Left lobe of liver (tissue), 2 donors: ENCODE data around the gene ZNF385D. TPM values are rescaled to one million over a fixed set of nuclear protein-coding genes. Genes with fewer than 3 reads are reported as not detected.

Experiments used
- ATAC-seq: fragments of 200-7000 bp; cut with Tn5 transposase; one replicate; pipeline ENCODE4 v1.9.1; 2020; ENCODE audit warnings: mild to moderate bottlenecking, moderate library complexity
- DNase-seq: peaks from one replicate; pipeline ENCODE4 v3.0.0-alpha.2; 2020; ENCODE audit warnings: low spot score
- total RNA-seq: library from RNA; stranded (reverse); gene quantifications from one replicate; pipeline ENCODE4 v1.2.1, GENCODE V29; 2021
- donor health status: DM: no; HTN: no; CAD: no; lungs with moderate emphysema.
- donor health status: DM: no; HTN: yes; CAD: no.

The ZNF385D gene
- total RNA-seq, 1 donor from 2014 or later, result 2.1 TPM

GRCh38 chr3:21463319-21463718 lies 287.7 kb downstream of the ZNF385D start:
- ATAC-seq (no peak), DNase-seq (no peak)

DNA sequence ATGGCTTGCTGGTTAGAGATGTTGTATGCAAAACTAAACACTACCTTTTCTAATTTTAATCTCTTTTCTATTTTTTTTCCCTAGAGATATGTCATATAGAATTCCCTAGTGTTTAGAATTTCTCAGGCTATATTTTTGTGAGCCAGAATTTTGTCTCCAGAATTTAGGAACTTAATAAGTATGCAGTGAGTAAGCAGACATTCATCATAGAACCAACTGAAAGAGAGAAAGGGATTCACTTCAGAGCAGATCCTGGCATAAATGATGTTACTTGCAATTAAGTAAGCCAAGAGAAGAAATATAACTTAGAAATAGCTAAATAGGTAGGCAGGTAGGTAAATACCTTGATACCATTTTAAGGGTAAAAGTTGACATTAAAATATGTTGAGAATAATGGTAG lies 288.9 kb downstream of the ZNF385D start:
- ATAC-seq (no peak), DNase-seq (no peak)

DNA sequence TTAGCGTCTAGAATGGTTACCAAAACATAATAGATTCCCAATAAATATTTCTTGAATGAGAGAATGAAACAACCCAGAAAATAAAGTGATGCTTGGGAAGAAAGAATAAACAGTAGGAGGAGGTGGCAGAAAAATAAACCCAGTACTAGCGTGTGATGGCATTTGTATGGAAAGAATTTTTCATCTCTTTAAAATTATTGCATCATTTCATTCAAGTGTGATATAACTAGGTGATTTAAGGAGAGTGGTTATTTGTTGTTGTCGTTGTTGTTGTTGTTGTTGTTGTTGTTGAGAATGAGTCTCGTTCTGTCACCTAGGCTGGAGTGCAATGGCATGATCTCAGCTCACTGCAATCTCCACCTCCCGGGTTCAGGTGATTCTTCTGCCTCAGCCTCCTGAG lies 293.9 kb downstream of the ZNF385D start:
- ATAC-seq (no peak), DNase-seq (no peak)

DNA sequence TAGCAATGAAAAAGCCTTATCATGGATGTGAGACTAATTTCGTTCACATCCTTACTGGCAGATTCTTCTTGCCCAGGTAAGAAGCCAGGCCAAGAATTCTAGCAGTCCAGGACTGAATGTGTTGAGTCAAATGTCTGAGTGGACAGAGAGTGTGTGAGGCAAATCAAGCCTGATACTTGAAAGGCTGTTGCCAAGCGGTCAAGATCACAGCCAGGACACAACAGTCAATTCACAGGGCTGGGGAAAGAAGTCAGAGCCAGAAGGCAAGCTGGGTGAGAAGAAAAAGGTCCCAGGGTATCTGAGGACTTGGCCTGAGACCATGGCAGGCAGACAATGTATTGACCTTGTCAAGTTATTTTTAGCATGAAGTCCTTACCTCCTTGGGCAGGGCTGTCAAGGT lies 301.3 kb downstream of the ZNF385D start:
- ATAC-seq (no peak), DNase-seq (no peak)

- ATAC-seq, result no peak
- DNase-seq, result no peak
Measured at GRCh38 chr3:21447476-21448151, 303.4 kb downstream of the ZNF385D start.

- ATAC-seq (no peak), DNase-seq (no peak)
Measured at GRCh38 chr3:21446945-21447475, 304.0 kb downstream of the ZNF385D start.

- ATAC-seq (no peak), DNase-seq (no peak)
Measured at GRCh38 chr3:21446027-21446426, 305.0 kb downstream of the ZNF385D start.

GRCh38 chr3:21441821-21442220 lies 309.2 kb downstream of the ZNF385D start:
- ATAC-seq (no peak), DNase-seq (no peak)

DNA sequence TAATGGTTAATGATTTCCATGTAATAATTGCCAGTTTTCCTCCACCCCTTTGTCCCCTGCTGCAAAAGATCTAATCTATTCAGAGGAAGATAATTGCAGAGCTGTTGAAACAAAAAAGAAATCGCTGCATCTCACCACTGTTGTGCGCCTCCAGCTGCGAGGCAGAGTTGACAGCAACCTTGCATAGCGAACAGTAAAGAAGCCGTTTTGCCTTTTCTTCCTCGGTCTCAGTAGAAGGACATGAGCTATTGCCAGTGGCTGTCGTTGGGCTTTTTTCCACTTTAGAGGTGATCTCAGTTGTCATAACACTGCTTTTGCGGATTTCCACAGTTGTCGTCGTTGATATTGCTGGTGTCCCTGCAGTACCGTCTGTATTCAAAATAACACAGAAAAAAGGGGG lies 314.2 kb downstream of the ZNF385D start:
- DNase-seq (no peak), ATAC-seq (no peak)

- DNase-seq (no peak), ATAC-seq (no peak)
Measured at GRCh38 chr3:21435871-21436270, 315.1 kb downstream of the ZNF385D start.

- ATAC-seq (no peak), DNase-seq (no peak)
Measured at GRCh38 chr3:21434310-21434709, 316.7 kb downstream of the ZNF385D start.

DNA sequence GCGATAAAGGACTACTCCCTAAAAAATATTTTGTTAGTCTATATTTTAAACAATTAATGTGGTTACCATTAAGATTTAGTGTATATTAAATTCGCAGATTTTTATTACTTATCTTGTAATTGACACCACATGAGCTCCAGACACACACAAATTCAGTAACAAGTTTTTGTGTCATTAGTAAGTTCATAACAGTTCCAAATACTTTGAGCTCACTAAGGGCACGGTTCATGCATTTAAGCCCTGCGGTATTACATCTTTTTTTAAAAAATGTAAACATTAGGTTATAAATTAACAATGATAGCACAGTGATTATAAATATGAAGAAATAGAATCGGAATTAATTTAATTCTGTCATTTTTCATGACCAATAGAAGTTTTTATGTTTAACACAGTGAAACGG lies 317.3 kb downstream of the ZNF385D start:
- DNase-seq (no peak), ATAC-seq (no peak)

DNA sequence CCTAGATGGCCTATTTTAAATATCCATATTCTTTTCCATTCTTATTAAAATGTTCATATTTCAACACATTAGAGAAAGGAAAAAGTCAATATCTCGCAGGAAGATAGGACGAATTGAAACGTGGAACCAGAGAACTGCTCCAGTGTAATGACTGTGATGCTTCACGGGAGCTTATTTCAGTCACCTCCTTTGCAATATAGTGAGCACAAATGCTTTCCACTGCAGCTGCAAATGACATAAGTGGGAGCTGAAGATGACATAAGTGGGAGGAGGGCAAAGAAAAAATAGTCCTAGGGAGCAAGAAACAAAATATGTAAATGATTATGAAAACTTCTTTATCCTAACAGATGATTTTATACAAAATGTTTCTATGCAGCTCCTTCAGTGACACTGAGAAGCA lies 324.1 kb downstream of the ZNF385D start:
- no peak for ATAC-seq
- DNase-seq, result no peak

- DNase-seq (no peak), ATAC-seq (no peak)
Measured at GRCh38 chr3:21425715-21426114, 325.3 kb downstream of the ZNF385D start.

DNA sequence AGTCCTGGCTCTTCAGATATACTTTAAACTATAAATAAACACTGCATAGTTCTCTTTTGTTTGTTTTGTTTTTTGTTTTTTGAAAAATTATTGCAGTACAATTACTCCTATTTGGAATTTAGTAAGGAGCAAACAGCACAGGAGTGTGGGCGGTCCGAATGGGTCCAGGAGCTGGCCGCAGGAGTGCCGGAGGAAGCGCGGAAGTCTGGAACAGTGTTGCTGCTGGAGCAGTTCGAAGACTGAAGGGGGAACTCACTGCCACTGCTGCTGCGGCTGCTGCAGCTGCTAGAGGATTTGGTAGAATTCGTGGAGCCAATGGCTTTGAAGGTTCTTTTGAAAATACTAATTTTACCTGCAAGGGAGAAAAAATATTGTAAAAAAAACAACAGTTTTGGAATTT lies 329.9 kb downstream of the ZNF385D start:
- no peak for ATAC-seq

GRCh38 chr3:21417991-21418390 lies 333.0 kb downstream of the ZNF385D start:
- no peak for DNase-seq
- ATAC-seq, result no peak

More for the DNA sequence above, 329.9 kb downstream of the ZNF385D start:
- no peak for DNase-seq

GRCh38 chr3:21414506-21414905 lies 336.5 kb downstream of the ZNF385D start:
- no peak for ATAC-seq

GRCh38 chr3:21411058-21411457 lies 340.0 kb downstream of the ZNF385D start:
- ATAC-seq (no peak), DNase-seq (no peak)

More at GRCh38 chr3:21414506-21414905, 336.5 kb downstream of the ZNF385D start:
- DNase-seq, result no peak

DNA sequence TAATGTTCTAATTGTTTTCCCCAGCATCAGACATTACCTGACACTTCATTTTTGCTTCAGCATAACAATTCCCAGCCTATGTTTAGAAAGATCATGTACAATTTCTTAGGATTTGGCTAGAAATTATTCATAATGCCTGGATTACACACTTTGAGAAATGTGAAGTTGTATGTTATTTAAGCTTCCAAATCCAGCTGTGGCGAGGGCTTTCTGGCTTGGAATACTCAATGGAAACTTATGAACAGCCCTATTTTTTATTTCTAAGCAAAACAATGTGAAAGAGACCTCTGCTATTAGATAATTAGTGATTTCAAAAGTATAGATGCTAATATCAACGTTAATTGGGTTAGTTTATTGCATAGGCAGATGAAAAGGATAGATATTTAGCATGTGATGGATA lies 341.6 kb downstream of the ZNF385D start:
- no peak for DNase-seq
- ATAC-seq, result no peak

GRCh38 chr3:21407743-21408142 lies 343.3 kb downstream of the ZNF385D start:
- DNase-seq (no peak), ATAC-seq (no peak)

DNA sequence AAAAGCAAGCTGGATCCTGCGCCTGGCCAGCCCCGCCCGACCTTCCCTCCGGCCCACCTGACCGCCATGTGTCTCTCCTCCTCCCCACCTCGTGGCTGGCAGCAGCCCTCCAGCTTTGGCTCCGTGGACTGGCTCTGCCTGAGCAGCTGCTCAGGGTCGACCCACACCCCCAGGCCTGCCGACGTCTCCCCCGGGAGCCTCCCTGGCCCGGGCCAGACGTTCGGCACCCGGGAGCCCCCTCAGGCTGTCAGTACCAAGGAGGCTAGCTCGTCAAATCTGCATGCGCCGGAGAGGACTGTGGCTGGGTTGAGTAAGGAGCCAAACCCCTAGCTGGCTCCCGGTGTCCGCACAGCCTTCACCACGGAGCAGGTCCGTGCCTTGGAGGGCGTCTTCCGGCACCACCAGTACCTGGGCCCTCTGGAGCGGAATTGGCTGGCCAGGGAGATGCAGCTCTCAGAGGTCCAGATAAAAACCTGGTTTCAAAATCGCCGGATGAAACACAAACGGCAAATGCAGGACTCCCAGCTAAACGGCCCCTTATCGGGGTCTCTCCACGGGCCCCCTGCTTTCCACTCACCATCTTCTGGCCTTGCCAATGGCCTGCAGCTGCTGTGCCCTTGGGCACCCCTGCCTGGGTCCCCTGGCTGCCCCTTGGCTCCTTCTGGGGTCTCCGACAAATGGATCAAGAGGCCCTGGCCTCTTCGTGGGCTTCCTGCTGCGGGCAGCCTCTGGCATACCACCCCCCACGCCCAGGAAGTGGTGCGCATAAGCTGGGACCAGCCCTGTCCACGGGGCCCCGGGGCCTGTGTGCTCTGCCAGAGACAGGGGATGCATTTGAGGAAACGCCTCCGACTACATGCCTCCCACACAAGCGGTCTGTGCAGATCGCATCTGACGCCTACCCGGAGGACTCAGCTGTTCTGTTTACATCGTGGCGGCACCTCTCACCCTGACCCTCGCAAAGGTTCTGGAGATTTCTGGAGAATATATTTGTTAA lies 345.0 kb downstream of the ZNF385D start:
- ATAC-seq (no peak), DNase-seq (no peak)

DNA sequence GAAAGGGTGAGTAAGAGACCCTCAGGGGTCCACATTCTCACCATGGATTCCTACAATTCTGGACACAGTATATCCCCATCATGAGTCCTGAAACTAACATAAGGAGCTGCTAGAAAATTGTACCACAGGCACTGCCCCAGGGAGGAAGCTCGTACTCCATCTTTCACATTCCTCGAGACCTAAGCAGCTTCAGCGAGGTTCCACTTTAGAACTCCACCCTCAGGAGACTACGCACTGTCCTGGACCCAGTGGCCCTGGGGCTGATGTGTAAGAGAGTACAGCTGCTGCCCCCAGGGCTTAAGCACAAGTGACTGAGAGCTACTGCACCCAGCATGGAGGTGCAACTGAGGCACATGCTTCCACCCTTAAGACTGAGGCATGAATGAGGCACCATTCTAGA lies 352.5 kb downstream of the ZNF385D start:
- ATAC-seq (no peak), DNase-seq (no peak)
